ENCODE results near the gene FAM184A. TPM values are rescaled to one million over a fixed set of nuclear protein-coding genes. Genes with fewer than 3 reads are reported as not detected.

The FAM184A gene
- total RNA-seq, 3 donors from 2014 or later = 8.6 to 10.9 (median 10.4) TPM

- Mint-ChIP-seq H3K4me1 (ENCODE audit: low read depth) (no peaks in the 10 kb centered on the region), H3K27me3 (ENCODE audit: low read depth) (no peaks in the 10 kb centered on the region), H3K4me3 (no peak overlapping the region), H3K9me3 (no peaks in the 10 kb centered on the region), H3K36me3 (ENCODE audit: insufficient read depth) (peaks cover 5% of the 10 kb centered on the region)
- no peak for DNase-seq
- ATAC-seq = no peak
These were observed 113.1 kb downstream of the FAM184A start for GRCh38 chr6:118965371-118965770.

GRCh38 chr6:118963003-118963402 lies 115.5 kb downstream of the FAM184A start:
- H3K4me1 Mint-ChIP-seq (ENCODE audit: low read depth) = no peaks in the 10 kb centered on the region
- H3K36me3 Mint-ChIP-seq (ENCODE audit: insufficient read depth) = peaks cover 5% of the 10 kb centered on the region
- DNase-seq = no peak
- ATAC-seq = no peak
- H3K27me3 Mint-ChIP-seq (ENCODE audit: low read depth) = no peaks in the 10 kb centered on the region
- no peak overlapping the region for H3K4me3 Mint-ChIP-seq
- H3K9me3 Mint-ChIP-seq = no peaks in the 10 kb centered on the region

- no peaks in the 10 kb centered on the region for H3K27me3 Mint-ChIP-seq (ENCODE audit: low read depth)
- H3K4me1 Mint-ChIP-seq (ENCODE audit: low read depth) = no peaks in the 10 kb centered on the region
- no peak for DNase-seq
- peaks cover 5% of the 10 kb centered on the region for H3K36me3 Mint-ChIP-seq (ENCODE audit: insufficient read depth)
- H3K9me3 Mint-ChIP-seq = no peaks in the 10 kb centered on the region
- ATAC-seq = no peak
- H3K4me3 Mint-ChIP-seq = no peak overlapping the region
These were observed 118.6 kb downstream of the FAM184A start for GRCh38 chr6:118959903-118960302.

GRCh38 chr6:118953391-118953790 lies 125.1 kb downstream of the FAM184A start:
- no peaks in the 10 kb centered on the region for H3K4me1 Mint-ChIP-seq (ENCODE audit: low read depth)
- H3K27me3 Mint-ChIP-seq (ENCODE audit: low read depth) = no peaks in the 10 kb centered on the region
- H3K4me3 Mint-ChIP-seq = no peak overlapping the region
- no peak for DNase-seq
- ATAC-seq = no peak
- H3K9me3 Mint-ChIP-seq = peaks cover 24% of the 10 kb centered on the region
- no peaks in the 10 kb centered on the region for H3K36me3 Mint-ChIP-seq (ENCODE audit: insufficient read depth)

- H3K4me1 Mint-ChIP-seq (ENCODE audit: low read depth) = no peaks in the 10 kb centered on the region
- ATAC-seq (no peak), DNase-seq (no peak)
- no peaks in the 10 kb centered on the region for H3K27me3 Mint-ChIP-seq (ENCODE audit: low read depth)
- no peak overlapping the region for H3K4me3 Mint-ChIP-seq
- H3K9me3 Mint-ChIP-seq = peaks cover 24% of the 10 kb centered on the region
- no peaks in the 10 kb centered on the region for H3K36me3 Mint-ChIP-seq (ENCODE audit: insufficient read depth)
These were observed 125.8 kb downstream of the FAM184A start for GRCh38 chr6:118952683-118953082.

- no peak for DNase-seq
- H3K9me3 Mint-ChIP-seq = peaks cover 59% of the 10 kb centered on the region
- no peaks in the 10 kb centered on the region for H3K4me1 Mint-ChIP-seq (ENCODE audit: low read depth)
- no peak overlapping the region for H3K4me3 Mint-ChIP-seq
- no peaks in the 10 kb centered on the region for H3K27me3 Mint-ChIP-seq (ENCODE audit: low read depth)
- no peaks in the 10 kb centered on the region for H3K36me3 Mint-ChIP-seq (ENCODE audit: insufficient read depth)
- no peak for ATAC-seq
These were observed 133.2 kb downstream of the FAM184A start for GRCh38 chr6:118945217-118945616.

GRCh38 chr6:118940770-118941169 lies 137.7 kb downstream of the FAM184A start:
- ATAC-seq (no peak), DNase-seq (no peak)
- Mint-ChIP-seq H3K4me3 (no peak overlapping the region), H3K27me3 (ENCODE audit: low read depth) (no peaks in the 10 kb centered on the region), H3K9me3 (peaks cover 32% of the 10 kb centered on the region), H3K4me1 (ENCODE audit: low read depth) (peaks cover 4% of the 10 kb centered on the region), H3K36me3 (ENCODE audit: insufficient read depth) (peaks cover 19% of the 10 kb centered on the region)

GRCh38 chr6:118939683-118940082 lies 138.8 kb downstream of the FAM184A start:
- peaks cover 11% of the 10 kb centered on the region for H3K4me1 Mint-ChIP-seq (ENCODE audit: low read depth)
- no peak for ATAC-seq
- no peaks in the 10 kb centered on the region for H3K27me3 Mint-ChIP-seq (ENCODE audit: low read depth)

GRCh38 chr6:118935978-118936703 lies 142.3 kb downstream of the FAM184A start:
- Mint-ChIP-seq H3K9me3 (peaks cover 5% of the 10 kb centered on the region), H3K4me1 (ENCODE audit: low read depth) (peaks cover 25% of the 10 kb centered on the region), H3K27me3 (ENCODE audit: low read depth) (no peaks in the 10 kb centered on the region), H3K36me3 (ENCODE audit: insufficient read depth) (peaks cover 24% of the 10 kb centered on the region), H3K4me3 (peak overlapping the region; percentile 89)
- ATAC-seq = no peak
- DNase-seq = no peak

More at GRCh38 chr6:118939683-118940082, 138.8 kb downstream of the FAM184A start:
- Mint-ChIP-seq H3K9me3 (peaks cover 21% of the 10 kb centered on the region), H3K4me3 (no peak overlapping the region), H3K36me3 (ENCODE audit: insufficient read depth) (peaks cover 20% of the 10 kb centered on the region)
- no peak for DNase-seq

- Mint-ChIP-seq H3K4me3 (peak overlapping the region; percentile 89), H3K9me3 (peaks cover 5% of the 10 kb centered on the region), H3K36me3 (ENCODE audit: insufficient read depth) (peaks cover 32% of the 10 kb centered on the region), H3K4me1 (ENCODE audit: low read depth) (peaks cover 25% of the 10 kb centered on the region), H3K27me3 (ENCODE audit: low read depth) (no peaks in the 10 kb centered on the region)
- no peak for DNase-seq
- no peak for ATAC-seq
These were observed 143.2 kb downstream of the FAM184A start for GRCh38 chr6:118935331-118935668.

GRCh38 chr6:118934461-118935330 lies 143.8 kb downstream of the FAM184A start, which contains the start of gene MCM9:
Gene MCM9, minus strand, starts transcription at chr6:118935159. Its CDS starts 3,436 bp downstream, at chr6:118931723.
- DNase-seq (peak; percentile 85), ATAC-seq (peak; percentile 96 to 97)
- Mint-ChIP-seq H3K36me3 (ENCODE audit: insufficient read depth) (peaks cover 30% of the 10 kb centered on the region), H3K4me1 (ENCODE audit: low read depth) (peaks cover 25% of the 10 kb centered on the region), H3K9me3 (peaks cover 5% of the 10 kb centered on the region), H3K27me3 (ENCODE audit: low read depth) (no peaks in the 10 kb centered on the region), H3K4me3 (peak within 1 kb of the TSS; percentile 89)

- DNase-seq (no peak), ATAC-seq (no peak)
- Mint-ChIP-seq H3K27me3 (ENCODE audit: low read depth) (no peaks in the 10 kb centered on the region), H3K9me3 (peaks cover 5% of the 10 kb centered on the region), H3K36me3 (ENCODE audit: insufficient read depth) (peaks cover 23% of the 10 kb centered on the region), H3K4me3 (peak overlapping the region; percentile 89), H3K4me1 (ENCODE audit: low read depth) (peaks cover 25% of the 10 kb centered on the region)
These were observed 144.5 kb downstream of the FAM184A start for GRCh38 chr6:118933855-118934460.

GRCh38 chr6:118932421-118932820 lies 146.0 kb downstream of the FAM184A start:
- ATAC-seq = no peak
- Mint-ChIP-seq H3K27me3 (ENCODE audit: low read depth) (no peaks in the 10 kb centered on the region), H3K4me1 (ENCODE audit: low read depth) (peaks cover 29% of the 10 kb centered on the region), H3K36me3 (ENCODE audit: insufficient read depth) (peaks cover 18% of the 10 kb centered on the region), H3K9me3 (no peaks in the 10 kb centered on the region), H3K4me3 (no peak overlapping the region)
- no peak for DNase-seq

GRCh38 chr6:118931436-118931835 lies 147.0 kb downstream of the FAM184A start:
- no peak for DNase-seq

More at GRCh38 chr6:118931436-118931835, 147.0 kb downstream of the FAM184A start:
- ATAC-seq = no peak
- no peak overlapping the region for H3K4me3 Mint-ChIP-seq
- peaks cover 26% of the 10 kb centered on the region for H3K4me1 Mint-ChIP-seq (ENCODE audit: low read depth)
- no peaks in the 10 kb centered on the region for H3K27me3 Mint-ChIP-seq (ENCODE audit: low read depth)
- peaks cover 19% of the 10 kb centered on the region for H3K36me3 Mint-ChIP-seq (ENCODE audit: insufficient read depth)
- H3K9me3 Mint-ChIP-seq = no peaks in the 10 kb centered on the region
